Measurements from ENCODE around the gene FADS2. TPM values are rescaled to one million over a fixed set of nuclear protein-coding genes. Genes with fewer than 3 reads are reported as not detected.
A peak's percentile ranks its signal among the peaks of the same experiment; 100 is the strongest.

The FADS2 gene
- total and polyA plus RNA-seq, 2 experiments from 2014 or later: 5.2 to 5.5 TPM

GRCh38 chr11:61826930-61827570 is 1.1 kb upstream of the FADS2 start:
- Histone ChIP-seq H3K4me2 (ENCODE audit: unreplicated experiment) (peak overlapping the region; percentile 81), H3F3A (ENCODE audit: insufficient read depth) (peaks cover 8% of the 10 kb centered on the region), H3K27ac (no peak overlapping the region), H4K20me1 (ENCODE audit: insufficient read depth) (no peaks in the 10 kb centered on the region), H3K36me3 (ENCODE audit: low read depth) (no peaks in the 10 kb centered on the region), H3K9me2 (ENCODE audit: insufficient read depth) (no peaks in the 10 kb centered on the region), H3K27me3 (replicated peaks; ENCODE audit: insufficient read depth) (no peaks in the 10 kb centered on the region), H3K4me1 (ENCODE audit: insufficient read depth) (peaks cover 9% of the 10 kb centered on the region), H3K9ac (peak overlapping the region; percentile 40), H3K9me3 (ENCODE audit: low read depth) (no peaks in the 10 kb centered on the region), H3K79me2 (ENCODE audit: insufficient read depth) (no peaks in the 10 kb centered on the region), H3K4me3 (peak overlapping the region; percentile 71), H2AFZ (peak overlapping the region; percentile 82)
- in situ Hi-C loops (cut with MboI): no loop called here
- no peak for DNase-seq
- TF ChIP-seq EZH2phosphoT487 (IDR thresholded peaks at IDR 0.05; ENCODE audit: insufficient read depth, low read depth) (no peak), EZH2 (IDR thresholded peaks at IDR 0.05; ENCODE audit: insufficient read depth, poor library complexity, severe bottlenecking) (no peak)
- 56 to 59% methylated on average over 23 of the region's 23 CpGs for WGBS, 2 experiments (ENCODE audit: low coverage in 1 of 2, low lambda C conversion rate in 2 of 2, missing lambda C conversion rate in 2 of 2)

GRCh38 chr11:61828379-61828628 is 204 bp downstream of the FADS2 start:
- Histone ChIP-seq H4K20me1 (ENCODE audit: insufficient read depth) (no peaks in the 10 kb centered on the region), H3K27me3 (replicated peaks; ENCODE audit: insufficient read depth) (no peaks in the 10 kb centered on the region), H3K36me3 (ENCODE audit: low read depth) (no peaks in the 10 kb centered on the region), H3K79me2 (ENCODE audit: insufficient read depth) (no peaks in the 10 kb centered on the region), H3K4me3 (peak overlapping the region; percentile 71), H3K9me2 (ENCODE audit: insufficient read depth) (no peaks in the 10 kb centered on the region), H3K27ac (no peak overlapping the region), H3K4me1 (ENCODE audit: insufficient read depth) (peaks cover 9% of the 10 kb centered on the region), H2AFZ (peak overlapping the region; percentile 82), H3K9me3 (ENCODE audit: low read depth) (no peaks in the 10 kb centered on the region), H3F3A (ENCODE audit: insufficient read depth) (peaks cover 8% of the 10 kb centered on the region), H3K4me2 (ENCODE audit: unreplicated experiment) (peak overlapping the region; percentile 81), H3K9ac (peak overlapping the region; percentile 40)
- TF ChIP-seq EZH2phosphoT487 (IDR thresholded peaks at IDR 0.05; ENCODE audit: insufficient read depth, low read depth): no peak
- peak; percentile 10 for TF ChIP-seq EZH2 (IDR thresholded peaks at IDR 0.05; ENCODE audit: insufficient read depth, poor library complexity, severe bottlenecking)
- in situ Hi-C loops (cut with MboI): no loop called here
- WGBS, 2 experiments (ENCODE audit: low coverage in 1 of 2, low lambda C conversion rate in 2 of 2, missing lambda C conversion rate in 2 of 2): 0% methylated on average over 7 to 16 of the region's 16 CpGs
- DNase-seq: no peak

- Histone ChIP-seq H3K9me2 (ENCODE audit: insufficient read depth) (no peaks in the 10 kb centered on the region), H3K27me3 (replicated peaks; ENCODE audit: insufficient read depth) (no peaks in the 10 kb centered on the region), H3K9ac (no peak overlapping the region; the same call in 1 of the 2 replicates), H2AFZ (peak overlapping the region; percentile 82), H3K27ac (no peak overlapping the region), H3K4me3 (peak overlapping the region; percentile 71), H4K20me1 (ENCODE audit: insufficient read depth) (no peaks in the 10 kb centered on the region), H3K9me3 (ENCODE audit: low read depth) (no peaks in the 10 kb centered on the region), H3F3A (ENCODE audit: insufficient read depth) (peaks cover 8% of the 10 kb centered on the region), H3K4me2 (ENCODE audit: unreplicated experiment) (peak overlapping the region; percentile 81), H3K79me2 (ENCODE audit: insufficient read depth) (no peaks in the 10 kb centered on the region), H3K4me1 (ENCODE audit: insufficient read depth) (peaks cover 9% of the 10 kb centered on the region), H3K36me3 (ENCODE audit: low read depth) (no peaks in the 10 kb centered on the region)
- in situ Hi-C loops (cut with MboI): no loop called here
- DNase-seq: peak; percentile 20
- WGBS, 2 experiments (ENCODE audit: low coverage in 1 of 2, low lambda C conversion rate in 2 of 2, missing lambda C conversion rate in 2 of 2): 7% methylated on average over 41 to 55 of the region's 55 CpGs
- TF ChIP-seq EZH2 (IDR thresholded peaks at IDR 0.05; ENCODE audit: insufficient read depth, poor library complexity, severe bottlenecking) (no peak), EZH2phosphoT487 (IDR thresholded peaks at IDR 0.05; ENCODE audit: insufficient read depth, low read depth) (no peak)
Observed at GRCh38 chr11:61828629-61829407, 718 bp downstream of the FADS2 start.

GRCh38 chr11:61829806-61830205 is 1.7 kb downstream of the FADS2 start:
- no peak overlapping the region for H3K4me3 ChIP-seq
- H4K20me1 ChIP-seq (ENCODE audit: insufficient read depth): no peaks in the 10 kb centered on the region
- H3K9me3 ChIP-seq (ENCODE audit: low read depth): no peaks in the 10 kb centered on the region
- no peaks in the 10 kb centered on the region for H3K9me2 ChIP-seq (ENCODE audit: insufficient read depth)
- DNase-seq: no peak
- TF ChIP-seq EZH2 (IDR thresholded peaks at IDR 0.05; ENCODE audit: insufficient read depth, poor library complexity, severe bottlenecking) (no peak), EZH2phosphoT487 (IDR thresholded peaks at IDR 0.05; ENCODE audit: insufficient read depth, low read depth) (no peak)
- peaks cover 8% of the 10 kb centered on the region for H3F3A ChIP-seq (ENCODE audit: insufficient read depth)
- no peaks in the 10 kb centered on the region for H3K36me3 ChIP-seq (ENCODE audit: low read depth)
- H3K4me2 ChIP-seq (ENCODE audit: unreplicated experiment): no peak overlapping the region
- H3K27me3 ChIP-seq (replicated peaks; ENCODE audit: insufficient read depth): no peaks in the 10 kb centered on the region
- 86 to 89% methylated on average over 4 of the region's 4 CpGs for WGBS, 2 experiments (ENCODE audit: low coverage in 1 of 2, low lambda C conversion rate in 2 of 2, missing lambda C conversion rate in 2 of 2)
- in situ Hi-C loops (cut with MboI): no loop called here
- H3K4me1 ChIP-seq (ENCODE audit: insufficient read depth): peaks cover 9% of the 10 kb centered on the region
- H3K79me2 ChIP-seq (ENCODE audit: insufficient read depth): no peaks in the 10 kb centered on the region
- no peak overlapping the region for H3K9ac ChIP-seq
- no peak overlapping the region for H2AFZ ChIP-seq
- H3K27ac ChIP-seq: no peak overlapping the region

All from GM23248 (cell line).